NCI-H82 (cell line): ENCODE results near the gene WDR83.
"Not testable (repeated sequence)": the region's sequence is repeated elsewhere in the genome, so short reads cannot be mapped to it uniquely, and the experiment has no call there.

Source experiments
- DNase-seq: peaks from one replicate; lab custom pipeline; 2025; lab: John Stamatoyannopoulos, UW

Gene WDR83

GRCh38 chr19:12687496-12688196 lies 21.0 kb downstream of the WDR83 start, which contains the start of gene GNG14:
Gene GNG14, plus strand, starts transcription at chr19:12687998. Its CDS starts 51 bp downstream, at chr19:12688049.
- DNase-seq: no peak

- DNase-seq: no peak
Observed at GRCh38 chr19:12689012-12689411, 22.4 kb downstream of the WDR83 start.

GRCh38 chr19:12689581-12690216 lies 23.1 kb downstream of the WDR83 start:
- DNase-seq: no peak

- DNase-seq: no peak
Observed at GRCh38 chr19:12692960-12693359, 26.4 kb downstream of the WDR83 start.

GRCh38 chr19:12694641-12695040 lies 28.0 kb downstream of the WDR83 start:
- no peak for DNase-seq

GRCh38 chr19:12695096-12695495 lies 28.5 kb downstream of the WDR83 start:
- no peak for DNase-seq

GRCh38 chr19:12695514-12695913 lies 28.9 kb downstream of the WDR83 start:
- no peak for DNase-seq

- no peak for DNase-seq
Observed at GRCh38 chr19:12695997-12696365, 29.4 kb downstream of the WDR83 start.

- DNase-seq: peak; percentile 98
Observed at GRCh38 chr19:12696366-12697335, 30.0 kb downstream of the WDR83 start, which contains the start of gene FBXW9. Gene FBXW9, minus strand, starts transcription at chr19:12696631. Its CDS starts 50 bp downstream, at chr19:12696581.

- not testable (repeated sequence) for DNase-seq
Observed at GRCh38 chr19:12697425-12697824, 30.8 kb downstream of the WDR83 start.

- DNase-seq: no peak
Observed at GRCh38 chr19:12698138-12698537, 31.5 kb downstream of the WDR83 start.

GRCh38 chr19:12701596-12702282 lies 35.1 kb downstream of the WDR83 start:
- DNase-seq: peak; percentile 43

GRCh38 chr19:12703046-12703445 lies 36.4 kb downstream of the WDR83 start:
- peak; percentile 97 for DNase-seq

GRCh38 chr19:12705169-12705568 lies 38.6 kb downstream of the WDR83 start:
- no peak for DNase-seq

GRCh38 chr19:12705654-12706331 lies 39.2 kb downstream of the WDR83 start:
- no peak for DNase-seq

- no peak for DNase-seq
Observed at GRCh38 chr19:12706332-12706718, 39.7 kb downstream of the WDR83 start.

- no peak for DNase-seq
Observed at GRCh38 chr19:12708641-12709040, 42.0 kb downstream of the WDR83 start.

- no peak for DNase-seq
Observed at GRCh38 chr19:12711187-12711586, 44.6 kb downstream of the WDR83 start.

- not testable (repeated sequence) for DNase-seq
Observed at GRCh38 chr19:12712077-12712476, 45.5 kb downstream of the WDR83 start.

- not testable (repeated sequence) for DNase-seq
Observed at GRCh38 chr19:12713304-12713703, 46.7 kb downstream of the WDR83 start.

GRCh38 chr19:12715102-12715501 lies 48.5 kb downstream of the WDR83 start:
- no peak for DNase-seq
